ENCODE measurements around the gene KDELR1. TPM values are rescaled to one million over a fixed set of nuclear protein-coding genes. Genes with fewer than 3 reads are reported as not detected.

KDELR1 gene
- total and polyA plus RNA-seq, 2 of the 13 experiments (the other 11 are each of a cell fraction or from before 2014, with no cell fraction given), result 134 to 185 TPM

DNA sequence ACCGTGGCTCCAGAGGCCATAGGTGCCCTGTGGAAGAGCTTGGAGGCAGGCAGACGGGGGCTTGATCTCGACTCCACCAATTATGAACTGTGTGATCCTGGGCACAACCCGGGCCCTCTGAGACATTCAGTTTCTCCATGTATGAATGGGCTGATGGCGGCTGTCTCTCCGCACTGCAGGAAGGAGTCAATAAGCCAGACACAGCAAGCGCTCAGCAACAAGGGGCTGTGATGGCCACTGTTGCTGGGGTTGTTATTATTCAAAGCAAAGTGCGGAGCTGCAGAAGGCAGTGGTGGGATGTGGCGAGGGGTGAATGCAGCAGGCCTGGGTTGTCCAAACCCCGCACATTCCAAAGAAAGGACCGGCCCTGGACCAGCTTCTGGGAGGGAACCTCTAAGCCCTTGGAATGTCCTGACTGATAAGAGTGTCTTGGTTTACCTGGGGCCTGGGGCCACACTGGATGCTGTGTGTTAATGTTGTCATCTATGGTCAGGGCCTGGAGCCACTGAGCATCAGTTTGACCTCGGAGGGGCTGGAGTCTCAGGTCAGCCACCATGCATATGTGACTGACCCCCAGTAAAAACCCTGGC is 35.9 kb downstream of the KDELR1 start (continued):
- TF ChIP-seq, protein P1, sequence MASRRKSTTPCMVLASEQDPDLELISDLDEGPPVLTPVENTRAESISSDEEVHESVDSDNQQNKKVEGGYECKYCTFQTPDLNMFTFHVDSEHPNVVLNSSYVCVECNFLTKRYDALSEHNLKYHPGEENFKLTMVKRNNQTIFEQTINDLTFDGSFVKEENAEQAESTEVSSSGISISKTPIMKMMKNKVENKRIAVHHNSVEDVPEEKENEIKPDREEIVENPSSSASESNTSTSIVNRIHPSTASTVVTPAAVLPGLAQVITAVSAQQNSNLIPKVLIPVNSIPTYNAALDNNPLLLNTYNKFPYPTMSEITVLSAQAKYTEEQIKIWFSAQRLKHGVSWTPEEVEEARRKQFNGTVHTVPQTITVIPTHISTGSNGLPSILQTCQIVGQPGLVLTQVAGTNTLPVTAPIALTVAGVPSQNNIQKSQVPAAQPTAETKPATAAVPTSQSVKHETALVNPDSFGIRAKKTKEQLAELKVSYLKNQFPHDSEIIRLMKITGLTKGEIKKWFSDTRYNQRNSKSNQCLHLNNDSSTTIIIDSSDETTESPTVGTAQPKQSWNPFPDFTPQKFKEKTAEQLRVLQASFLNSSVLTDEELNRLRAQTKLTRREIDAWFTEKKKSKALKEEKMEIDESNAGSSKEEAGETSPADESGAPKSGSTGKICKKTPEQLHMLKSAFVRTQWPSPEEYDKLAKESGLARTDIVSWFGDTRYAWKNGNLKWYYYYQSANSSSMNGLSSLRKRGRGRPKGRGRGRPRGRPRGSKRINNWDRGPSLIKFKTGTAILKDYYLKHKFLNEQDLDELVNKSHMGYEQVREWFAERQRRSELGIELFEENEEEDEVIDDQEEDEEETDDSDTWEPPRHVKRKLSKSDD (CRISPR knock-in tag; IDR thresholded peaks at IDR 0.05; ENCODE audit: low read depth), result no peak
- TF ChIP-seq ZNF687 (CRISPR knock-in tag; IDR thresholded peaks at IDR 0.05) (peak; percentile 33; the same call in 1 of the 2 replicates), ZBTB38 (CRISPR knock-in tag; IDR thresholded peaks at IDR 0.05) (peak; percentile 40; the same call in 1 of the 2 replicates), SALL2 (CRISPR knock-in tag; IDR thresholded peaks at IDR 0.05) (0 out of 2 replicates have a peak, but pooled peaks have one; percentile 40), STAT5B (CRISPR knock-in tag; IDR thresholded peaks at IDR 0.05) (no peak), ZSCAN22 (CRISPR knock-in tag; IDR thresholded peaks at IDR 0.05) (no peak), ZSCAN9 (CRISPR knock-in tag; IDR thresholded peaks at IDR 0.05; ENCODE audit: borderline replicate concordance) (no peak)

Data from HepG2 (cell line).